Activated T-cell treated with anti-CD3 and anti-CD28 coated beads, Interleukin-2, amount 50 U/mL, for 72 hours (primary cell): ENCODE results near the gene TMEM200C. TPM values are rescaled to one million over a fixed set of nuclear protein-coding genes. Genes with fewer than 3 reads are reported as not detected.

Experiments used
- ATAC-seq, 2 donors: fragments of 150-1000 bp; cut with Tn5 transposase; replicated peaks in 1 of 2; 2 replicates each; pipeline ENCODE4 v1.10.0; 2021; ENCODE audit warnings: moderate library complexity in 2 of 2, mild to moderate bottlenecking in 1 of 2
- DNase-seq, 2 donors: peaks; one replicate each; pipeline ENCODE4 v3.0.0; 2021 to 2022; ENCODE audit warnings: mixed read lengths in 1 of 2
- H3K27ac Mint-ChIP-seq: one replicate; pipeline ENCODE4 v1.8.0; 2022; ENCODE audit warnings: mild to moderate bottlenecking, moderate library complexity, mixed read lengths
- H3K27me3 Mint-ChIP-seq: one replicate; pipeline ENCODE4 v1.8.0; 2022; ENCODE audit warnings: low read depth, mixed read lengths
- H3K36me3 Mint-ChIP-seq, 2 donors: one replicate each; pipeline ENCODE4 v1.8.0; 2022; ENCODE audit warnings: mixed read lengths in 2 of 2, mild to moderate bottlenecking in 1 of 2; ENCODE audit not compliant: insufficient read depth in 2 of 2
- H3K4me1 Mint-ChIP-seq: one replicate; pipeline ENCODE4 v1.8.0; 2022; ENCODE audit warnings: low read depth, mixed read lengths
- H3K4me3 Mint-ChIP-seq, 2 donors: one replicate each; pipeline ENCODE4 v1.8.0; 2022; ENCODE audit warnings: mild to moderate bottlenecking in 2 of 2, mixed read lengths in 2 of 2, moderate library complexity in 2 of 2
- H3K9me3 Mint-ChIP-seq, 2 donors: one replicate each; pipeline ENCODE4 v1.8.0; 2022; ENCODE audit warnings: mixed read lengths in 2 of 2
- total RNA-seq, 2 donors: library from RNA; stranded (reverse); gene quantifications; one replicate each; pipeline ENCODE4 v1.2.3, GENCODE V29; 2022

TMEM200C gene
- not detected for total RNA-seq

GRCh38 chr18:5895299-5895875 is at the start of gene TMEM200C:
Gene TMEM200C, minus strand, starts transcription at chr18:5895522. Its CDS starts 3,459 bp downstream, at chr18:5892063.
- no peaks in the 10 kb centered on the region for H3K36me3 Mint-ChIP-seq
- peaks cover 81% of the 10 kb centered on the region for H3K27me3 Mint-ChIP-seq
- H3K27ac Mint-ChIP-seq, result no peak within 1 kb of the TSS
- peak; percentile 20 to 35 for ATAC-seq
- peak; percentile 10 to 14 for DNase-seq
- H3K4me3 Mint-ChIP-seq, result peak within 1 kb of the TSS; percentile 53 to 75
- H3K4me1 Mint-ChIP-seq, result no peaks in the 10 kb centered on the region
- no peaks in the 10 kb centered on the region for H3K9me3 Mint-ChIP-seq

GRCh38 chr18:5944448-5944847 is 49.1 kb upstream of the TMEM200C start:
- no peak for ATAC-seq
- peaks cover 13% of the 10 kb centered on the region for H3K27me3 Mint-ChIP-seq
- no peaks in the 10 kb centered on the region for H3K36me3 Mint-ChIP-seq
- no peak overlapping the region for H3K4me3 Mint-ChIP-seq
- no peak overlapping the region for H3K27ac Mint-ChIP-seq
- no peak for DNase-seq
- no peaks in the 10 kb centered on the region for H3K9me3 Mint-ChIP-seq
- no peaks in the 10 kb centered on the region for H3K4me1 Mint-ChIP-seq

GRCh38 chr18:5943514-5943913 is 48.2 kb upstream of the TMEM200C start:
- Mint-ChIP-seq H3K9me3 (no peaks in the 10 kb centered on the region), H3K27me3 (peaks cover 13% of the 10 kb centered on the region), H3K4me1 (no peaks in the 10 kb centered on the region), H3K4me3 (no peak overlapping the region), H3K36me3 (no peaks in the 10 kb centered on the region), H3K27ac (no peak overlapping the region)
- DNase-seq (no peak), ATAC-seq (no peak)

GRCh38 chr18:5942591-5942990 is 47.3 kb upstream of the TMEM200C start:
- DNase-seq (no peak), ATAC-seq (no peak)
- Mint-ChIP-seq H3K36me3 (no peaks in the 10 kb centered on the region), H3K27ac (no peak overlapping the region), H3K27me3 (peaks cover 13% of the 10 kb centered on the region), H3K4me3 (no peak overlapping the region), H3K9me3 (no peaks in the 10 kb centered on the region), H3K4me1 (no peaks in the 10 kb centered on the region)

- Mint-ChIP-seq H3K9me3 (no peaks in the 10 kb centered on the region), H3K4me1 (no peaks in the 10 kb centered on the region), H3K36me3 (no peaks in the 10 kb centered on the region), H3K27ac (no peak overlapping the region), H3K27me3 (peaks cover 13% of the 10 kb centered on the region), H3K4me3 (no peak overlapping the region)
- no peak for ATAC-seq
- DNase-seq, result no peak
Observed at GRCh38 chr18:5941890-5942289, 46.6 kb upstream of the TMEM200C start.

GRCh38 chr18:5939801-5940667 is 44.7 kb upstream of the TMEM200C start:
- ATAC-seq, result no peak
- H3K36me3 Mint-ChIP-seq, result no peaks in the 10 kb centered on the region
- H3K27me3 Mint-ChIP-seq, result peaks cover 13% of the 10 kb centered on the region
- H3K9me3 Mint-ChIP-seq, result no peaks in the 10 kb centered on the region
- no peak overlapping the region for H3K4me3 Mint-ChIP-seq
- H3K4me1 Mint-ChIP-seq, result no peaks in the 10 kb centered on the region
- H3K27ac Mint-ChIP-seq, result no peak overlapping the region
- DNase-seq, result no peak

- ATAC-seq (no peak), DNase-seq (no peak)
- Mint-ChIP-seq H3K27me3 (peaks cover 9% of the 10 kb centered on the region), H3K4me1 (no peaks in the 10 kb centered on the region), H3K36me3 (no peaks in the 10 kb centered on the region), H3K27ac (no peak overlapping the region), H3K4me3 (no peak overlapping the region), H3K9me3 (no peaks in the 10 kb centered on the region)
Observed at GRCh38 chr18:5937795-5938194, 42.5 kb upstream of the TMEM200C start.

- no peak for DNase-seq
- Mint-ChIP-seq H3K27ac (no peak overlapping the region), H3K27me3 (peaks cover 4% of the 10 kb centered on the region), H3K4me1 (no peaks in the 10 kb centered on the region), H3K4me3 (no peak overlapping the region), H3K36me3 (no peaks in the 10 kb centered on the region), H3K9me3 (no peaks in the 10 kb centered on the region)
- no peak for ATAC-seq
Observed at GRCh38 chr18:5937121-5937520, 41.8 kb upstream of the TMEM200C start.

GRCh38 chr18:5930789-5931188 is 35.5 kb upstream of the TMEM200C start:
- Mint-ChIP-seq H3K27me3 (peaks cover 4% of the 10 kb centered on the region), H3K4me1 (no peaks in the 10 kb centered on the region), H3K27ac (no peak overlapping the region), H3K4me3 (no peak overlapping the region), H3K36me3 (peaks cover 3 to 7% of the 10 kb centered on the region in 2 donors), H3K9me3 (peaks cover 2 to 6% of the 10 kb centered on the region in 2 donors)
- ATAC-seq (no peak), DNase-seq (no peak)

GRCh38 chr18:5918205-5918858 is 23.0 kb upstream of the TMEM200C start:
- Mint-ChIP-seq H3K36me3 (no peaks in the 10 kb centered on the region), H3K27me3 (peaks cover 23% of the 10 kb centered on the region), H3K4me1 (no peaks in the 10 kb centered on the region), H3K4me3 (no peak overlapping the region), H3K9me3 (no peaks in the 10 kb centered on the region), H3K27ac (no peak overlapping the region)
- ATAC-seq, result no peak
- no peak for DNase-seq

- Mint-ChIP-seq H3K4me3 (no peak overlapping the region), H3K36me3 (no peaks in the 10 kb centered on the region), H3K9me3 (peaks cover 0 to under 1% of the 10 kb centered on the region in 2 donors), H3K27me3 (peaks cover 29% of the 10 kb centered on the region), H3K4me1 (no peaks in the 10 kb centered on the region), H3K27ac (no peak overlapping the region)
- DNase-seq, result no peak
- no peak for ATAC-seq
Observed at GRCh38 chr18:5914951-5915350, 19.6 kb upstream of the TMEM200C start.

GRCh38 chr18:5914016-5914415 is 18.7 kb upstream of the TMEM200C start:
- H3K27me3 Mint-ChIP-seq, result peaks cover 25% of the 10 kb centered on the region
- H3K4me1 Mint-ChIP-seq, result no peaks in the 10 kb centered on the region
- no peak overlapping the region for H3K27ac Mint-ChIP-seq
- no peak for ATAC-seq
- H3K36me3 Mint-ChIP-seq, result no peaks in the 10 kb centered on the region
- DNase-seq, result no peak
- H3K4me3 Mint-ChIP-seq, result no peak overlapping the region
- H3K9me3 Mint-ChIP-seq, result peaks cover 0 to 2% of the 10 kb centered on the region in 2 donors

- ATAC-seq, result no peak
- H3K9me3 Mint-ChIP-seq, result peaks cover 0 to 2% of the 10 kb centered on the region in 2 donors
- H3K27me3 Mint-ChIP-seq, result peaks cover 25% of the 10 kb centered on the region
- no peaks in the 10 kb centered on the region for H3K4me1 Mint-ChIP-seq
- no peak overlapping the region for H3K4me3 Mint-ChIP-seq
- H3K27ac Mint-ChIP-seq, result no peak overlapping the region
- no peak for DNase-seq
- H3K36me3 Mint-ChIP-seq, result no peaks in the 10 kb centered on the region
Observed at GRCh38 chr18:5912566-5912965, 17.2 kb upstream of the TMEM200C start.
